CD4-positive, alpha-beta T cell treated with Interleukin-21 for 1 hour (primary cell): ENCODE results near the gene IL16.
"Not testable (repeated sequence)": the region's sequence is repeated elsewhere in the genome, so short reads cannot be mapped to it uniquely, and the experiment has no call there.

Experiments used
- DNase-seq: peaks from one replicate; pipeline ENCODE4 v3.0.0-alpha.2; 2020

The IL16 gene

DNA sequence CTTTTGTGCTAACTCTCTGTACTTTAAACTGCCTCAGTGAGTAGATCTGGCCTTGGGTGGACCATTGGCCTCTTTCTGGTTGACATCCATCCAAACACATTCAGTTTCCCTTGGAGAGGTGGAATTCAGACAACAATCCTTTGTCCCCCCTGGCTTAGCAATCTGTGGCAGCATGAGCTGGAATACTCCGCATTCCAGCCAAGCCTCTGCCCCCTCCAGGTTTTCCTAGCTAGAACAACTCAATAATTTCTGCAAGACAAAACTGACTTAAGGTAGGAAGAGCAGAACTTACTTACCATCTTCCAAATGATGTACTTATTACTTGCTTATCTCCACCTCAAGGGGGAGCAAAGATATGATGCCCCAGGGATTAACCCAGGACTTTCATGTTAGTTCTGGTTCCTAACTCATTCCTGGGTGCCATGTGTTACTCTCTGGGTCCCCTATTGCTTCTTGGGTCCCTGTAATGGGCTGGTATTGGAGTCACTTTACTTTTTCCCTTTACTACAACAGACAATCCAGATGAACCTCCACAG is 21.8 kb upstream of the IL16 start:
- DNase-seq: no peak

DNA sequence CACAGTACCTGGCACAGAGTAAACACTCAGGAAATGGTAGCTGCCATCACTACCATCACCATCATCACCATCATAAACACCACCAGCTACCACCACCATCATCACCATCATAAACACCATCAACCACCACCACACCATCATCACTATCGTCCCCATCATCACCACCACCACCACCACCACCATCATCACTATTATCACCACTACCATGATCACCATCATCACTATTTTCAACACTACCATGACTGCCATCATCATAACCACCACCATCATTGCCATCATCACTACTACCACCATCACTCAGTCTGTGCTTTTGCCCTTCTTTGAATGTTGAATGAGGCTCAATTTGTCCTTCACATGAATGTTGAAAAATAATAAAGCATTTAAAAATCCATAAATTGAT is 21.2 kb upstream of the IL16 start:
- no peak for DNase-seq

GRCh38 chr15:81176291-81176893 is 20.3 kb upstream of the IL16 start:
- DNase-seq: no peak

- no peak for DNase-seq
These were observed 18.3 kb upstream of the IL16 start for GRCh38 chr15:81178365-81178764.

- DNase-seq: no peak
These were observed 15.5 kb upstream of the IL16 start for GRCh38 chr15:81181220-81181619.

DNA sequence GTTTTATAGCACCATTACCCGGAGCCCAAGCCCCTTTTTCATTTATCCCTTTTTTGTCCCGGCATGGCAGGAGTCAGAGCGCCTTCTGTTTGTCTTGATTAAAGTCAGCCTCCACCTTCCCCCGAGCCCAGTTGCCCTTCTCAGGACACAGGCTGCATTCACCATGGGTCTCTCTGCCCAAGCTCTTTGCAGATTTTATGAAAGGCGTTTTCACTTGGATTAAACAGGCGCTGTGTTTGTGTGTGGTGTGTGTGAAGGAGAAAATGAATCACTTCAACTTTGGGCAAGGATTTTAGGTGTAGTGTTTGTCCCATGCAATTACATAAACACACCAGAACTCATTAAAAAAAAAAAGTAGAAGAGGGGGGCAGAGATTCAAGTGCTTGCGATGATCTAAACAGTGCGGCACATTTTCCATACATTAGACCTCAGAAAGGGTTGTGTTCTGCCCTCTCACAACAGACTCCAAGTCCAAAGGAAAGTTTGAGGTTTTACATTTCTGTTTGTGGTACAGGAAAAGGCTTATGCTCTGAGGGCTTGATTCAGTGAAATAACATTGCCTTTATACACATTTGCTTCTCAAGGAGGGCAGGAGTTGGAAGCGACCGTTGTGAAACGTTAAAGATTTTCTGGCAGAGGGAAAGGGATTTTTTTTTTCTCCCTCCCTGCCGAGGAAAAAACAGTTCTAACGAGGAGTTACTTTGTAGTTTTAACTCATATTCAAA is 14.5 kb upstream of the IL16 start:
- DNase-seq: no peak

- DNase-seq: no peak
These were observed 13.8 kb upstream of the IL16 start for GRCh38 chr15:81182756-81183438.

GRCh38 chr15:81183439-81183775 is 13.3 kb upstream of the IL16 start:
- DNase-seq: no peak

GRCh38 chr15:81184188-81184587 is 12.5 kb upstream of the IL16 start:
- DNase-seq: no peak

GRCh38 chr15:81185631-81186295 is 10.9 kb upstream of the IL16 start:
- no peak for DNase-seq

- no peak for DNase-seq
These were observed 8.3 kb upstream of the IL16 start for GRCh38 chr15:81188354-81188753.

DNA sequence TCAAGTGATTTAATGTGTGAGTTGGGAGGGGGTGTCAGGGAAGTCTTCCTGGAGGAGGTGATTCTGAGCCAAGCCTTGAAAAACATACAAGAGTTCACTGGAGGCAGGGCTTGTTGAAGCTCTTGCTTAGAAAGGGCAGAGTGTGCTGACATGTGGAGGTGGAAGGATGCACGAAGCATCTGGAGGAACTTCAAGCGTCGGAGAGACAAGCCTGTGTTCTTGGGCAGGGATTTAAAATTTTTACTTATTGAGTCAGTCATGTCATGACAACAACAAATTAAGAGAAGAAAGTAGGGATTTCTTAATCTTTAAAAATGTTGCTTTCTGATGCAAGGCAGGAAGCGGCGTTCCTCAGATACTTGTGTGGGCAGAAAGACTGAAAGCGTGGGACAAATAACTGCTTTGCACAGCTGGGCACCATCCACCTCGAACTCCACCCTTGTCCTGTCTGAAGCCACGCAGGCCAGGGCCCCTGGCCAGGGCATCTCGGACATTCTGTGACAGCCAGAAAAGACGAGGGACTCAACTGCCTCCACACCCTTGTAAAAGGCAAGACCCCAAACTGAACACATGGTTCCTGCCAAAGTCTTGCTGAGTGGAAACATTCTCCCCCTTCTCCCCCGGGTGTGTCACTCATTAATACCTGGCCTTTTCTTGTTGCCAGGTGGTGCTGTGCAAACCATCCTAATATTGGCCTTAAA is 6.9 kb upstream of the IL16 start:
- no peak for DNase-seq

DNA sequence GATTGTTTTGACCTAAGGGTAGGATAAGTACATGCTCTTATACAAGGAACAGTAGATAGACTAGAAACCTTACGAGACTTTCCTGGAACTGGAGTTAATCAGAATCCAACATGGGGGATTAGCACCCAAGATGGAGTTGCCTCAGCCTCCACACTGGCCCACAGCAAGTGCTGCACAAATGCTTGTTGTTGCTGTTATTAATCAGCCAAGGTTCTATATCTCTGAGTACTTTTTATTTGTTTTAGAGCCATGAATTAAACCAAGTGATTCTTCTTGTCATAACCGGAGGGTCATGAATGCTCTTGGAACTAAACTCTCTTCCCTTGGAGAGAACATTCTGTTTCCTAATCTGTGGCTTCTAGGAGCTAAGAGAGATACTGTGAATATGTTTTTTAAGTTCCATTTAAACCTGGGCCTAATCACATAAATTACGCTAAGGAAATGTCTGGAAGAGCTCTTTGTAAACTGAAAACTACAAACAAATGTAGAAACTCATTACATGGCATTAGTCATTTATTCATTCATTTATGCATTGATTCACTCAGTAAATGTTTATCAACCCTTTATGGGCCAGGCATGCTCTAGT is 5.7 kb upstream of the IL16 start:
- no peak for DNase-seq

GRCh38 chr15:81191701-81192100 is 5.0 kb upstream of the IL16 start:
- no peak for DNase-seq

DNA sequence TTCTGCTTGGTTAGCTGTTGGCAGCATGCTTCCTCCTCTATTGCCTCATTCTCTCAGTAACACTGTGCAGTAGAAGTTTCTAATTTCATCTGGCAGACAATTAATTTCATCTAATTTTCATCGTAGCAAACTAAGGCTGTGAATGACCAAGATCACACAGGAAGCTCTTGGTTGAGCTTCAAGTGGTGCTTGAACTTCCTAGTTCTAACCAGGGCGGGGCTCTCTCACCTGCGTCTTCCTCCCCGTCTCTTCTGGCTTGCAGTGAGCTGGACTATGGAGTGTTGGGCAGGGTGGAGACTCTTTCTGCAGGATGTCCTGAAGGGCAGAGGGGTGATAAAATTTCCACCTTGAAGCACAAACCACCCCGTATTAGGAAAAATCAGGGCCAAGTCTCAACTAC is 2.0 kb upstream of the IL16 start:
- no peak for DNase-seq

DNA sequence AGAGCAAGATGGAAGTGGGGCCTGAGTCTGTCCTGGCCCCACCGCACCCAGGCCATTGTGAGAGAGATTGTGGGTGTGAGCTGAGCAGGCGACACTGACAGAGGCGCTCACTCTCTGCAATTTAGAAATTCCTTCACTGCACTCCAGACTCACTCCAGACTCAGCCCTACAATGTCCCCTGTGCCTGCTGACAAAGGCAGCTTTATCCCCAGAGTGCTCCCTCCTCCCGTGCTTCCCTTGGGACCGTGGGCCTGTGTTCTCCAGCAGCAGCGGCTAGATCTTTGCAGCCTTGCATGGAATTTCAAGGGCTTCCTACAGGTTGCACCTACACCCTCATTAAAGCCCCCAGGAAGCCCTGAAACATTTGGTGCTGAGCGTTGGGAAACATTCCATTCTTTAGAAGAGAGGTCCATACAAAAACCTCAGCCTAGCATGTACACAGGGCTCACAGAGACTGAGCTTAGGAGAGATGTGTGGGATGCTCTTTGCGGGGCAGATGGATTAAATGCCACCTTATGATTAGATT is 1.3 kb upstream of the IL16 start:
- DNase-seq: no peak

DNA sequence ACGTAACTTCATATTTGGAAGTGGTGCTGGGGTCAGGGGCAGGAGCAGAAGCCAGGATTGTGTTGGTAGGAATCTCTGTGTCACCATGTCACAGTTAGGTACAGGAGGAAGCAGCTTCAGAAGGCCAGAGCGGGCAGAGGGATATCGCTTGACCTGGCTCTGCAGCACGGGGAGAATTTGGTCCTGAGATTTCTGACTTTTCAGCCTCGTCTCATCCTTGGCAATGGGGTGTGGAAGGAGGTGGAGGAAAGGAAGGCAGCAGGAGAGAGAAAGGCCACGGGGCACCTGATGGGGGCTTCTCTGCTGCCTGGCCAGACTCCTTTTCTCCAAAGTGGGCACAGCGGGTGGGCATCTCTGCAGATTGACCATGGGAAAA is 564 bp downstream of the IL16 start:
- DNase-seq: no peak

- no peak for DNase-seq
These were observed 1.1 kb downstream of the IL16 start for GRCh38 chr15:81197688-81198281.

GRCh38 chr15:81199031-81199779 is 2.5 kb downstream of the IL16 start:
- no peak for DNase-seq

DNA sequence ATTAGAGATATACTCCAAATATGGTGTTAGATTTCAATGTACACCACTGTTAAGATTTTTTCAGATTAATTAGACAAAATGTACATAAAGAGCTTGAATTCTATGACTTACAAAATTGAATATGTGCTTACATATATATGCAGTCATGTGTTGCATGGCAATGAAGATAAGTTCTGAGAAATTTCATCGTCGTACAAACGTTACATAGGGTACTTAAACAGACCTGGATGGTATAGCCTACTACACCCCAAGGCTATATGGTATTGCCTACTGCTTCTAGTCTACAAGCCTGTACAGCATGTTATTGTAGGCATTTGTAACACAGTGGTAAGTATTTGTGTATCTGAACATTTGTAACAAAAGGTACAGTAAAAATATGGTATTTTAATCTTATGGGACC is 9.3 kb downstream of the IL16 start:
- DNase-seq: no peak

GRCh38 chr15:81207987-81208386 is 11.3 kb downstream of the IL16 start:
- DNase-seq: not testable (repeated sequence)
